WTC11 (cell line): ENCODE measurements around the gene TMPRSS3.

Experiments used
- CREB1 ChIP-seq: sonication (generic); formaldehyde crosslinking; IDR thresholded peaks from 2 replicates; pipeline ENCODE4 v1.8.0; 2023; ENCODE audit warnings: mild to moderate bottlenecking, missing genetic modification reagents
- CTCF ChIP-seq: fragments of 200-600 bp; IDR thresholded peaks from 2 replicates; pipeline ENCODE4 v1.8.0; 2022; ENCODE audit warnings: antibody characterized with exemption
- ELF4 ChIP-seq: sonication (generic); formaldehyde crosslinking; IDR thresholded peaks from 2 replicates; pipeline ENCODE4 v1.8.1; 2022; ENCODE audit warnings: low read depth, mild to moderate bottlenecking, moderate library complexity, missing genetic modification reagents
- MAX ChIP-seq: sonication (generic); formaldehyde crosslinking; IDR thresholded peaks from 2 replicates; pipeline ENCODE4 v1.8.0; 2022; ENCODE audit warnings: mild to moderate bottlenecking, missing genetic modification reagents
- NFYB ChIP-seq: sonication (generic); formaldehyde crosslinking; conservative IDR thresholded peaks from 2 replicates; pipeline ENCODE4 v1.8.0; 2022; ENCODE audit warnings: low read depth, missing genetic modification reagents
- TCF7 ChIP-seq: sonication (generic); formaldehyde crosslinking; IDR thresholded peaks from 2 replicates; pipeline ENCODE4 v1.8.0; 2022; ENCODE audit warnings: mild to moderate bottlenecking, low read depth, missing genetic modification reagents, moderate library complexity
- USF2 ChIP-seq: sonication (generic); formaldehyde crosslinking; IDR thresholded peaks from 2 replicates; pipeline ENCODE4 v1.8.1; 2023; ENCODE audit warnings: mild to moderate bottlenecking, missing genetic modification reagents, moderate library complexity

- TF ChIP-seq ELF4 (CRISPR knock-in tag) (no peak), USF2 (CRISPR knock-in tag) (no peak), CREB1 (no peak), MAX (CRISPR knock-in tag) (no peak), NFYB (CRISPR knock-in tag) (no peak), CTCF (no peak), TCF7 (CRISPR knock-in tag) (no peak)
Measured at GRCh38 chr21:42440187-42440792, 44.4 kb upstream of the TMPRSS3 start.
